Diencephalon (tissue), 1 donor: ENCODE results near the gene RPAIN. TPM values are rescaled to one million over a fixed set of nuclear protein-coding genes. Genes with fewer than 3 reads are reported as not detected.

Source experiments
- total RNA-seq: library from RNA; depleted of rRNA; stranded (reverse); fragments of >200 nt; gene quantifications from one replicate; pipeline ENCODE4 v1.2.3, GENCODE V29; 2014

Gene RPAIN, protein sequence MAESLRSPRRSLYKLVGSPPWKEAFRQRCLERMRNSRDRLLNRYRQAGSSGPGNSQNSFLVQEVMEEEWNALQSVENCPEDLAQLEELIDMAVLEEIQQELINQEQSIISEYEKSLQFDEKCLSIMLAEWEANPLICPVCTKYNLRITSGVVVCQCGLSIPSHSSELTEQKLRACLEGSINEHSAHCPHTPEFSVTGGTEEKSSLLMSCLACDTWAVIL
- 62.3 TPM for total RNA-seq

DNA sequence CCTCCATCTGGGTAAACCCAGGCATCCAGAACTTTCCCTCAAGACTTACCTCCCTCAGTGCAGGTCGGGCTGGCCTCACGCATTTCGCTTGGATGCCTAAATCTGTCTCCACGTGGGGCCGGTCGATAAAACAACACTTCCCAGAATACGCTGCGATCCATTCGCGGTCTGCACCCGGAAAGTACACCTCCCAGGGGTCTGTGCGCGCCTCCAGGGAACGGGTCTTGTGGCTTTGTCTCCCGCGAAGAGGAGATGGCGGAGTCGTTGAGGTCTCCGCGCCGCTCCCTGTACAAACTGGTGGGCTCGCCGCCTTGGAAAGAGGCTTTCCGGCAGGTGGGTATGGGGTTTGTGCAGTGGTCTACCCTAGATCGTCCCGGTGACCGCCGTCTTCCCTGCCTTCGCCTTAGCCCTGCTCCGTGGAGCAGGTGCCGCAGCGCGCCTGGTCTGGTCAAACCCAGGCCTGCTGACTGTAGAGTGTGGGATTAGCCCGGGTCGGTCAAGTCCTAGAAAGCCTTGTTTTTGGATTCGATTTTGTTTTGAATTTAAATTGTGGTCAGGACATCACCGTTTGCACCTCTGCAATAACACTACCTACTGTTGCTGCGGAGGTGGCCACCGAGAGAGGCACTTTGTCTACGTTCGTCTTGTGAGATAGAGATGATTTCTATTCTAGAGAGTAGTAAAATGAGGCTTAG is at the start of gene RPAIN:
Gene RPAIN, plus strand, starts transcription at position 224 of the 695 bp plus-strand sequence. Its CDS starts 29 bp downstream, at position 253.

DNA sequence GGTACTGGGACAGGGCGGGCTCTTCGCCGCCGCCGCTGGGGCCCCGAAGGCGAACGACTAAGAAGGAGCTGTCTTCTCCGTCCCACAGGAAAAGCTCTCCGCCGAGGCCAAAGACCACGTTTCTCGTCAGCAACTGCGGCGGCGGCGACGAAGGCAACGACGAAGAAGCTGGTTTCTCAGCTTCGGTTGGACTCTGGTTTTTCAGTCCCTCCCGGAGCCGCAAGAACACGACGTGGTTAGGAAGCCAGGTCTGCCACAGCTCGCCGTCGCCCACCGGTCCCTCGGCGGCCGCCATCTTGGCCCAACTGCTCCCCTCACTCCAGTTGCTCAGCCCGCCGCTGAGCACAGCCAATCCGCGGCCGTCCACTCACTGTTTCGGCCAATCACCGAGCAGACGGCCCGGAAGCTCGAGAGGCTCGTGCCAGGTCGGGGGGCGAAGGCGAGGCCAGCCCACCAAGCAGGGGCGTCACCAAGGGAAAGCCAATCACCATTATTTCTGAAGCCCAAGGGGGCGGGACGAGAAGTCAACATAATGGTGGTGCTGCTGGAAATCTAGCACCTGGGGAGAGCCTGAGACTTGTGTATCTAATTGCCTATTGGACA is 525 bp upstream of the RPAIN start, which contains the start of gene NUP88:
Gene NUP88, minus strand, starts transcription at position 307 of the 603 bp plus-strand sequence. Its CDS starts 12 bp downstream, at position 295.

DNA sequence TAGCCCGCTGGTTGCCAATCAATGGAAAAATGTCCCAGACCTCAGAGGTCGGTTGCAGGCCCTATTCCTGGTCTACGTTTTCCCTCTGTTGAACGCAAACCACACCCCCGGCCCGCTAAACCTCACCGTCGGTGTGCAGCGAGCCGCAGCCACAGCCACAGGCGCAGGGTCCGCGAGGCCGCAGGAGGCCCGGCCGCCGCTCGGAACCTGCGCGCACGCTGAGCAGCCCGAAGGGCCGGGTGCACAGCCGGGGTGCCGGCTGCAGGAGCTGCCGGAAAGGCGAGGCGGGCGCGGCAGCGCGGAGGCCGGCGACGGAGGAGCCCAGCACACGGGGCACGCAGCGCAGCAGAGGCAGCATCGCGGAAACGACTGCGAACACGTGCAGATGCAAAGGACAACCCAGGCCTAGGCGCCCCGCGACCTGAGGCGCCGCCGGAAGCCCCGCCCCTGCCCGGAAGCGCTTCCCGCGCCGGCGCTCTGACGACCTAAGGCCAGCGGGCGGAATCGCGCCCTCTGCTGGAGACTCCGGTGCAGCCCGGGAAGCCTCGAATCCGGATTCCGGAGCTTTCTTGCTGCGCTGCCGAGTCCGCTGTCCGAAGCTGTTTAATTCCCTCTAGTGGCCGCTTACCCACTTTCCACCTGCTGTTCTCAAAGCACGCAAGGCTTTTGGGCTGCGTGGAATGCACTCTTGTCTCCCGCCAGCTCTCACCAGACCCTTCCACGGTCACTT is 18.9 kb downstream of the RPAIN start, which contains the start of gene C1QBP:
Gene C1QBP, minus strand, starts transcription at position 440 of the 730 bp plus-strand sequence. Its CDS starts 82 bp downstream, at position 358.

Other genes starting within 250 kb of the RPAIN start
- gene ZNF594, start 228.3 kb upstream of the RPAIN start, total RNA-seq, result 27.7 TPM
- 0.46 TPM for gene SCIMP, start 185.3 kb upstream of the RPAIN start, total RNA-seq
- 122 TPM for gene RABEP1, start 137.9 kb upstream of the RPAIN start, total RNA-seq
- gene NUP88, start 520 bp upstream of the RPAIN start, total RNA-seq, result 54.4 TPM
- 134 TPM for gene C1QBP, start 19.0 kb downstream of the RPAIN start, total RNA-seq
- 15.2 TPM for gene DHX33, start 48.8 kb downstream of the RPAIN start, total RNA-seq
- gene DERL2, start 66.0 kb downstream of the RPAIN start, total RNA-seq, result 55.1 TPM
- 17.5 TPM for gene MIS12, start 66.4 kb downstream of the RPAIN start, total RNA-seq
- 116 TPM for gene NLRP1, start 164.3 kb downstream of the RPAIN start, total RNA-seq